HG03521 (cell line): ENCODE measurements around the gene SYNCRIP.
"Not testable (repeated sequence)": the region's sequence is repeated elsewhere in the genome, so short reads cannot be mapped to it uniquely, and the experiment has no call there.

Source experiments
- ATAC-seq: cut with Tn5 transposase; IDR thresholded peaks from one replicate; pipeline ENCODE4 v1.9.1; 2021; ENCODE audit warnings: mild to moderate bottlenecking, moderate library complexity; ENCODE audit not compliant: unreplicated experiment

SYNCRIP gene

GRCh38 chr6:85600713-85601313, 41.9 kb downstream of the SYNCRIP start:
- no peak for ATAC-seq

- ATAC-seq, result no peak
Observed at GRCh38 chr6:85594197-85594930, 48.3 kb downstream of the SYNCRIP start.

GRCh38 chr6:85593438-85594196, 49.1 kb downstream of the SYNCRIP start, which contains the start of gene SNX14:
TSS of gene SNX14 (minus strand) at chr6:85593858. CDS start at chr6:85593718, 140 bp downstream.
- ATAC-seq, result peak; percentile 87

GRCh38 chr6:85592033-85592432, 50.7 kb downstream of the SYNCRIP start:
- no peak for ATAC-seq

- ATAC-seq, result no peak
Observed at GRCh38 chr6:85591207-85591606, 51.5 kb downstream of the SYNCRIP start.

- ATAC-seq, result no peak
Observed at GRCh38 chr6:85585741-85586140, 56.9 kb downstream of the SYNCRIP start.

- not testable (repeated sequence) for ATAC-seq
Observed at GRCh38 chr6:85582832-85583231, 59.9 kb downstream of the SYNCRIP start.

GRCh38 chr6:85581572-85581971, 61.1 kb downstream of the SYNCRIP start:
- no peak for ATAC-seq

GRCh38 chr6:85580878-85581267, 61.8 kb downstream of the SYNCRIP start:
- ATAC-seq, result no peak

GRCh38 chr6:85580118-85580877, 62.4 kb downstream of the SYNCRIP start:
- ATAC-seq, result no peak

GRCh38 chr6:85579581-85579980, 63.1 kb downstream of the SYNCRIP start:
- no peak for ATAC-seq

- ATAC-seq, result no peak
Observed at GRCh38 chr6:85576476-85576875, 66.2 kb downstream of the SYNCRIP start.

- no peak for ATAC-seq
Observed at GRCh38 chr6:85574932-85575598, 67.6 kb downstream of the SYNCRIP start.

- ATAC-seq, result no peak
Observed at GRCh38 chr6:85569323-85569722, 73.4 kb downstream of the SYNCRIP start.

- ATAC-seq, result no peak
Observed at GRCh38 chr6:85568411-85568810, 74.3 kb downstream of the SYNCRIP start.

GRCh38 chr6:85565736-85566135, 77.0 kb downstream of the SYNCRIP start:
- ATAC-seq, result no peak

GRCh38 chr6:85564223-85564622, 78.5 kb downstream of the SYNCRIP start:
- not testable (repeated sequence) for ATAC-seq
